Aorta (tissue), 5 donors: ENCODE data around the gene AP3B1. TPM values are rescaled to one million over a fixed set of nuclear protein-coding genes. Genes with fewer than 3 reads are reported as not detected.

Experiments
- ATAC-seq: fragments of 200-7000 bp; cut with Tn5 transposase; one replicate; pipeline ENCODE4 v1.9.1; 2022; ENCODE audit warnings: moderate library complexity; ENCODE audit not compliant: low FRiP score
- DNase-seq, 2 donors: peaks; one replicate each; pipeline ENCODE4 v3.0.0-alpha.2; 2020
- H3K27ac ChIP-seq, 2 donors: one replicate each; pipeline ENCODE4 v1.5.1; 2013; ENCODE audit warnings: low read length in 2 of 2, mild to moderate bottlenecking in 2 of 2, moderate library complexity in 2 of 2, control low read depth in 1 of 2, inconsistent platforms in 1 of 2, low read depth in 1 of 2
- H3K27me3 ChIP-seq, 2 donors: one replicate each; pipeline ENCODE4 v1.6.1; 2013; ENCODE audit warnings: control low read depth in 1 of 2, low read length in 1 of 2, mild to moderate bottlenecking in 1 of 2, moderate library complexity in 1 of 2; ENCODE audit not compliant: insufficient read depth in 2 of 2, control insufficient read depth in 1 of 2
- H3K36me3 ChIP-seq, 2 donors: one replicate each; pipeline ENCODE4 v1.6.1; 2013; ENCODE audit warnings: control low read depth in 1 of 2, low read length in 1 of 2, mild to moderate bottlenecking in 1 of 2; ENCODE audit not compliant: insufficient read depth in 2 of 2, control insufficient read depth in 1 of 2
- H3K4me1 ChIP-seq, 2 donors: one replicate each; pipeline ENCODE4 v1.6.1; 2013; ENCODE audit warnings: low read length in 2 of 2, control low read depth in 1 of 2, mild to moderate bottlenecking in 1 of 2, moderate library complexity in 1 of 2; ENCODE audit not compliant: insufficient read depth in 2 of 2, control insufficient read depth in 1 of 2
- H3K4me3 ChIP-seq, 2 donors: one replicate each; pipeline ENCODE4 v1.5.1; 2013; ENCODE audit warnings: low read length in 2 of 2, control low read depth in 1 of 2, mild to moderate bottlenecking in 1 of 2
- H3K9me3 ChIP-seq: one replicate; pipeline ENCODE4 v1.6.1; 2013; ENCODE audit warnings: mild to moderate bottlenecking, low read length; ENCODE audit not compliant: control insufficient read depth
- WGBS, 2 donors: extraction: QIAGEN DNeasy Blood & Tissue Kit; methylation state at CpG; one replicate each; pipeline ENCODE4 v1.1.7; 2013; 5-methylcytosine and 5-hydroxymethylcytosine counted together
- intact Hi-C, 2 donors: fragments of 100-400 bp; cut with DNase I; formaldehyde crosslinking; loops; one replicate each; pipeline versions ENCODE4 v1.14.2 to v1.15.0; 2022
- polyA plus RNA-seq, 2 donors: library from polyadenylated mRNA; stranded (reverse); fragments of 200-250 nt; gene quantifications; one replicate each; pipeline ENCODE4 v1.2.3, GENCODE V29; 2013
- total RNA-seq, 2 donors: library from RNA; stranded (reverse); fragmentation: NEBNext Ultra II Directional; extraction: Animal tissue kit (Norgen Biotek cat#: 25700); gene quantifications; one replicate each; pipeline ENCODE4 v1.2.1, GENCODE V29; 2021
- donor health status: healthy with polysubstance abuse.
- donor health status: Bipolar disorder and iron deficiency.
- donor health status: DM: no; HTN: no; CAD: no.
- donor health status: DM: no; HTN: no; CAD: no.
- donor health status: DM: yes; HTN: yes; CAD: no.

Gene AP3B1
- total and polyA plus RNA-seq, 4 donors, result 17.8 to 46.7 (median 37.1) TPM

GRCh38 chr5:77957931-77958521, 336.5 kb downstream of the AP3B1 start:
- Histone ChIP-seq H3K4me3 (no peak overlapping the region), H3K9me3 (no peaks in the 10 kb centered on the region), H3K27ac (no peak overlapping the region), H3K36me3 (no peaks in the 10 kb centered on the region), H3K4me1 (no peaks in the 10 kb centered on the region), H3K27me3 (no peaks in the 10 kb centered on the region)
- intact Hi-C loops, result no loop called here
- no peak for ATAC-seq
- WGBS, 2 donors, result 30 to 31% methylated on average over 37 to 38 of the region's 38 CpGs
- DNase-seq, result no peak

- H3K27ac ChIP-seq, result no peak overlapping the region
- H3K36me3 ChIP-seq, result no peaks in the 10 kb centered on the region
- no peak for DNase-seq
- H3K9me3 ChIP-seq, result no peaks in the 10 kb centered on the region
- no peaks in the 10 kb centered on the region for H3K4me1 ChIP-seq
- 54 to 59% methylated on average over 20 of the region's 20 CpGs for WGBS, 2 donors
- no peak overlapping the region for H3K4me3 ChIP-seq
- intact Hi-C loops, result no loop called here
- no peaks in the 10 kb centered on the region for H3K27me3 ChIP-seq
- ATAC-seq, result no peak
Observed at GRCh38 chr5:77957516-77957915, 337.0 kb downstream of the AP3B1 start.

GRCh38 chr5:77957081-77957480, 337.4 kb downstream of the AP3B1 start:
- H3K36me3 ChIP-seq, result no peaks in the 10 kb centered on the region
- intact Hi-C loops, result no loop called here
- H3K4me1 ChIP-seq, result no peaks in the 10 kb centered on the region
- DNase-seq (no peak), ATAC-seq (no peak)
- no peaks in the 10 kb centered on the region for H3K9me3 ChIP-seq
- H3K27me3 ChIP-seq, result no peaks in the 10 kb centered on the region
- WGBS, 2 donors, result 83 to 85% methylated on average over 13 of the region's 13 CpGs
- H3K27ac ChIP-seq, result no peak overlapping the region
- H3K4me3 ChIP-seq, result no peak overlapping the region

DNA sequence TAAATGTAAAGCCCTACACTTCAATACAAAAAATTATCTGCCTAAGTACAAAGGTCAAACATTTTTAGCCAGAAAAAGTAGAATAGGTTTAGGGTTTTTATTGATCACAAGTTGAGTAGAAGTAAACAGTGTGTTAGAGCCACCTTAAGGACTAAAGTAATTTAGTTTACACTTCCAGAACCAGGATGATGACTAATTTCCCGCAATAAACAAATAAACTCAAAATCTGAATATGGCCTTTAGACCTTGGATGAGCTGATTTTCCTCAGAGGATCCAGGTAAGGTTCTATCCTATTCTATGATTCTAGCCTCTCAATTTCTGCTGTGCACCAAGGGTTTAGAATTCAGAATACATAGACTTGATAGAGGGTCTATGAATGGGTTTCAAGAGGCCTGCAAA, 338.9 kb downstream of the AP3B1 start:
- ATAC-seq (no peak), DNase-seq (no peak)
- Histone ChIP-seq H3K4me1 (no peaks in the 10 kb centered on the region), H3K36me3 (no peaks in the 10 kb centered on the region), H3K27ac (no peak overlapping the region), H3K27me3 (no peaks in the 10 kb centered on the region), H3K4me3 (no peak overlapping the region), H3K9me3 (no peaks in the 10 kb centered on the region)
- WGBS, 2 donors, result 2 to 60% methylated on average over 1 of the region's 1 CpG
- intact Hi-C loops, result no loop called here

DNA sequence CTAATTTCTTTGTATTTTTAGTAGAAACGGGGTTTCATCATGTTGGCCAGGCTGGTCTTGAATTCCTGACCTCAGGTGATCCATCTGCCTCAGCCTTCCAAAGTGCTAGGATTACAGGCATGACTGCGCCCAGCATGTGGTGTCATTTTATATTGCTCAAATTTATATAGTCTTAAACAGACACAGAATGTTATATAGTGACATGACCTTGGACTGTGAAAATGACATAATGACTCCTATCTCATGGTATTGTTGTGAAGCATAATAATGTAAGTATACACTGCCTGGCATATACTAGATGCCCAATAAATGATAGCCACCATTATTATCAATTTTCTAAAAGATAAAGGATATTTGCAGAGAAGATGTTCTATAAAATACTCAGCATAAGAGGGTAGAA, 341.1 kb downstream of the AP3B1 start:
- no peaks in the 10 kb centered on the region for H3K36me3 ChIP-seq
- DNase-seq, result no peak
- no peak overlapping the region for H3K27ac ChIP-seq
- WGBS, 2 donors, result 83 to 88% methylated on average over 2 of the region's 2 CpGs
- ATAC-seq, result no peak
- intact Hi-C loops, result no loop called here
- no peaks in the 10 kb centered on the region for H3K27me3 ChIP-seq
- H3K4me3 ChIP-seq, result no peak overlapping the region
- H3K4me1 ChIP-seq, result no peaks in the 10 kb centered on the region
- no peaks in the 10 kb centered on the region for H3K9me3 ChIP-seq

DNA sequence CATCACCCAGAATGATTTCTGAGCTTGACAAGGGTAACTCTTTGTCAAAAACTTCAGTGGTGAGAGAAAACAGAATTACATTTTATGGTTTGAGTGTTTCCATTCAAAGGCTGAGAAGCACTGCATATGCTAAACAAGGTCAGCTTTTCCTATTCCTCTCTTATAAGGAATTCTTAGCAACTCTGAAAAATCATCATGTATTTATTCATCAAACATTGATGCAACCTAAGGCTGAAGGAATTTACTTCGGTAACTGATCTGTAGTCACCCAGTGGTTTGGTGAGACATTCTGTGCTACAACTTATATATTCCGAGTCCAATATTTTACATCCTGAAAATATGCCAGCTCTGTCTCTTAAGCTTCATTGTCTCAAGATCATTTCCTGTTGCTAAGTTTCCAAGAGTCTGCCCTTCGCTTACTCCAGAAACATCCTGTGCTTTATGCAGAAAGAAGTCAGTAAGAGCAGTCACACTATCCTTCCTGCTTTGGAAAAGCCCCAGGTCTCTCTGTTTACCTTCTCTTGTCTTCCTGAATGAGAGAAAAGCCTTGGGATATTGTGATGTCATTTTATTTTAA, 341.8 kb downstream of the AP3B1 start:
- Histone ChIP-seq H3K36me3 (no peaks in the 10 kb centered on the region), H3K9me3 (no peaks in the 10 kb centered on the region), H3K27ac (no peak overlapping the region), H3K4me1 (no peaks in the 10 kb centered on the region), H3K4me3 (no peak overlapping the region), H3K27me3 (no peaks in the 10 kb centered on the region)
- intact Hi-C loops, result no loop called here
- 63 to 71% methylated on average over 3 of the region's 3 CpGs for WGBS, 2 donors
- ATAC-seq (no peak), DNase-seq (no peak)

Other genes with a start within 250 kb of the AP3B1 start
- 10 to 100 TPM; 40.9 to 48.1 TPM for gene SCAMP1, start 65.9 kb upstream of the AP3B1 start, total RNA-seq
- gene SCAMP1, start 65.9 kb upstream of the AP3B1 start, polyA plus RNA-seq, result 10 to 100 TPM in 1 of 2 donors, 1 to 10 TPM in 1; 6.0 to 15.9 TPM